ENCODE data around the gene CNGB1. TPM values are rescaled to one million over a fixed set of nuclear protein-coding genes. Genes with fewer than 3 reads are reported as not detected.

Gene CNGB1
- polyA plus RNA-seq, 1 of the 3 experiments (the other 2 are of a cell fraction) = 0.05 TPM

GRCh38 chr16:57915267-57915666 is 55.7 kb downstream of the CNGB1 start:
- POLR2A ChIA-PET = no interaction called here
- CTCF ChIA-PET = interaction anchor here (1.0 to 1.5 kb wide), 4 partner anchors 9 to 339 kb away, joined by 3 to 4 read pairs (median 3); partner anchors contain the start of gene ZNF319

GRCh38 chr16:57914244-57915173 is 56.4 kb downstream of the CNGB1 start:
- H3F3A ChIP-seq (replicated peaks; ENCODE audit: insufficient read depth) = no peaks in the 10 kb centered on the region
- H2AFZ ChIP-seq (ENCODE audit: low read depth) = no peak overlapping the region
- no peaks in the 10 kb centered on the region for H3K79me2 ChIP-seq (ENCODE audit: insufficient read depth)
- H3K4me2 ChIP-seq = no peak overlapping the region
- CTCF ChIA-PET = interaction anchor here (1.1 to 1.3 kb wide), 3 partner anchors 8 to 86 kb away, joined by 3 to 5 read pairs (median 4); partner anchors contain the start of gene ZNF319
- H3K27me3 ChIP-seq (ENCODE audit: insufficient read depth) = peaks cover 3% of the 10 kb centered on the region; the same call in 1 of the 2 replicates
- H3K36me3 ChIP-seq (replicated peaks in 1 of 2; ENCODE audit: control insufficient read depth in 1 of 2, insufficient read depth in 2 of 2, low read length in 1 of 2) = no peaks in the 10 kb centered on the region
- 62% methylated on average over 9 of the region's 9 CpGs for WGBS (ENCODE audit: low lambda C conversion rate)
- POLR2A ChIA-PET = no interaction called here
- no peak for DNase-seq
- H3K9ac ChIP-seq = no peak overlapping the region
- no peaks in the 10 kb centered on the region for H3K9me3 ChIP-seq
- H4K20me1 ChIP-seq (ENCODE audit: insufficient read depth) = no peaks in the 10 kb centered on the region
- no peak for TF ChIP-seq RXRA (IDR thresholded peaks at IDR 0.05; ENCODE audit: borderline replicate concordance, low read depth)
- no peak for TF ChIP-seq POLR2AphosphoS5 (IDR thresholded peaks at IDR 0.05; ENCODE audit: low read depth, low read length)
- no peak for TF ChIP-seq MAX (IDR thresholded peaks at IDR 0.05; ENCODE audit: low read depth)
- TF ChIP-seq TAF1 (IDR thresholded peaks at IDR 0.05; ENCODE audit: borderline replicate concordance, low read depth, low read length) = no peak
- TF ChIP-seq ZBTB33 (IDR thresholded peaks at IDR 0.05; ENCODE audit: borderline replicate concordance, low read depth) = no peak
- no peak for TF ChIP-seq RFX5 (IDR thresholded peaks at IDR 0.05; ENCODE audit: low read length)
- TF ChIP-seq PBX3 (IDR thresholded peaks at IDR 0.05) = no peak
- H3K4me1 ChIP-seq (ENCODE audit: control insufficient read depth in 1 of 2, insufficient read depth in 2 of 2, low read depth in 1 of 2, low read length in 1 of 2) = no peaks in the 10 kb centered on the region; a peak in 1 of 4 replicates
- no peak overlapping the region for H3K4me3 ChIP-seq (ENCODE audit: low read depth in 2 of 2, low read length in 1 of 2)
- H3K27ac ChIP-seq (ENCODE audit: low read depth in 2 of 2, low read length in 1 of 2) = no peak overlapping the region
- no peaks in the 10 kb centered on the region for H3K9me2 ChIP-seq

More at GRCh38 chr16:57915267-57915666, 55.7 kb downstream of the CNGB1 start:
- Histone ChIP-seq H3K4me1 (ENCODE audit: control insufficient read depth in 1 of 2, insufficient read depth in 2 of 2, low read depth in 1 of 2, low read length in 1 of 2) (no peaks in the 10 kb centered on the region; a peak in 1 of 4 replicates), H2AFZ (ENCODE audit: low read depth) (no peak overlapping the region), H3K4me3 (ENCODE audit: low read depth in 2 of 2, low read length in 1 of 2) (no peak overlapping the region), H3K36me3 (replicated peaks in 1 of 2; ENCODE audit: control insufficient read depth in 1 of 2, insufficient read depth in 2 of 2, low read length in 1 of 2) (no peaks in the 10 kb centered on the region), H3K27ac (ENCODE audit: low read depth in 2 of 2, low read length in 1 of 2) (no peak overlapping the region), H3K79me2 (ENCODE audit: insufficient read depth) (no peaks in the 10 kb centered on the region), H3K4me2 (no peak overlapping the region), H3K27me3 (ENCODE audit: insufficient read depth) (peaks cover 3% of the 10 kb centered on the region; the same call in 1 of the 2 replicates), H3K9ac (no peak overlapping the region), H3K9me3 (no peaks in the 10 kb centered on the region), H3K9me2 (no peaks in the 10 kb centered on the region), H4K20me1 (ENCODE audit: insufficient read depth) (no peaks in the 10 kb centered on the region), H3F3A (replicated peaks; ENCODE audit: insufficient read depth) (no peaks in the 10 kb centered on the region)
- no peak for DNase-seq
- TF ChIP-seq USF2 (IDR thresholded peaks at IDR 0.05; ENCODE audit: borderline replicate concordance, low read depth, low read length) = no peak
- no peak for TF ChIP-seq POLR2AphosphoS5 (IDR thresholded peaks at IDR 0.05; ENCODE audit: low read depth, low read length)
- no peak for TF ChIP-seq TAF1 (IDR thresholded peaks at IDR 0.05; ENCODE audit: borderline replicate concordance, low read depth, low read length)
- TF ChIP-seq FOXM1 (IDR thresholded peaks at IDR 0.05; ENCODE audit: low read depth) = no peak
- 77% methylated on average over 8 of the region's 9 CpGs for WGBS (ENCODE audit: low lambda C conversion rate)

Data from SK-N-SH (cell line).